MM.1S (cell line): Measurements from ENCODE around the gene VAV2.

ENCODE experiments used
- DNase-seq: peaks from one replicate; pipeline ENCODE4 v3.0.0-alpha.2; 2015
- H2AFZ ChIP-seq: fragments of 300-600 bp; sonication (generic); 2 replicates; pipeline ENCODE4 v1.6.0; 2016; ENCODE audit warnings: antibody characterized with exemption, low read length
- H3F3A ChIP-seq: fragments of 300-600 bp; sonication (generic); 2 replicates; pipeline ENCODE4 v1.6.1; 2016; ENCODE audit warnings: mild to moderate bottlenecking, antibody characterized with exemption, low read length, moderate library complexity, mixed read lengths; ENCODE audit not compliant: insufficient read depth
- H3K27ac ChIP-seq: fragments of 300-600 bp; sonication (generic); 2 replicates; pipeline ENCODE4 v1.5.1; 2016; ENCODE audit warnings: mild to moderate bottlenecking, low read length
- H3K27me3 ChIP-seq: fragments of 300-600 bp; sonication (generic); replicated peaks from 2 replicates; pipeline ENCODE4 v1.6.0; 2016; ENCODE audit warnings: low read length; ENCODE audit not compliant: insufficient read depth
- H3K36me3 ChIP-seq: fragments of 300-600 bp; sonication (generic); replicated peaks from 2 replicates; pipeline ENCODE4 v1.6.1; 2016; ENCODE audit warnings: mild to moderate bottlenecking, low read length, mixed read lengths; ENCODE audit not compliant: insufficient read depth
- H3K4me1 ChIP-seq: fragments of 300-600 bp; sonication (generic); 2 replicates; pipeline ENCODE4 v1.6.1; 2016; ENCODE audit warnings: low read length, mixed read lengths
- H3K4me2 ChIP-seq: fragments of 300-600 bp; sonication (generic); 2 replicates; pipeline ENCODE4 v1.6.0; 2016; ENCODE audit warnings: low read depth, low read length
- H3K4me3 ChIP-seq: fragments of 300-600 bp; sonication (generic); 2 replicates; pipeline ENCODE4 v1.5.1; 2016; ENCODE audit warnings: low read length, mixed read lengths
- H3K79me2 ChIP-seq: fragments of 300-600 bp; sonication (generic); 2 replicates; pipeline ENCODE4 v1.6.1; 2016; ENCODE audit warnings: mixed run types, low read length, mixed read lengths
- H3K9ac ChIP-seq: fragments of 300-600 bp; sonication (generic); 2 replicates; pipeline ENCODE4 v1.6.1; 2016; ENCODE audit warnings: low read length, mixed read lengths
- H3K9me2 ChIP-seq: fragments of 300-600 bp; sonication (generic); replicated peaks from 2 replicates; pipeline ENCODE4 v1.6.1; 2016; ENCODE audit warnings: mild to moderate bottlenecking, low read length, mixed read lengths; ENCODE audit not compliant: insufficient read depth
- H3K9me3 ChIP-seq: fragments of 300-600 bp; sonication (generic); replicated peaks from 2 replicates; pipeline ENCODE4 v1.6.1; 2016; ENCODE audit warnings: mild to moderate bottlenecking, low read length, mixed read lengths; ENCODE audit not compliant: insufficient read depth
- H4K20me1 ChIP-seq: fragments of 300-600 bp; sonication (generic); 2 replicates; pipeline ENCODE4 v1.6.1; 2016; ENCODE audit warnings: mild to moderate bottlenecking, low read length, moderate library complexity, mixed read lengths; ENCODE audit not compliant: insufficient read depth
- CTCF ChIP-seq: fragments of 300-600 bp; sonication (generic); IDR thresholded peaks from 2 replicates; pipeline ENCODE4 v1.5.1; 2016; ENCODE audit warnings: antibody characterized with exemption, low read length, mixed read lengths
- EZH2 ChIP-seq: fragments of 300-600 bp; sonication (generic); optimal IDR thresholded peaks from 2 replicates; pipeline ENCODE3; 2017; ENCODE audit warnings: low read depth, mild to moderate bottlenecking, antibody characterized with exemption, low read length, mixed read lengths
- EZH2phosphoT487 ChIP-seq: fragments of 300-600 bp; sonication (generic); IDR thresholded peaks from 2 replicates; pipeline ENCODE4 v1.6.1; 2018; ENCODE audit warnings: antibody characterized with exemption, low read length

Gene VAV2

GRCh38 chr9:133915534-133916158, 76.5 kb downstream of the VAV2 start:
- Histone ChIP-seq H3K4me3 (no peak overlapping the region), H3K27ac (no peak overlapping the region), H3K4me2 (no peak overlapping the region), H4K20me1 (no peaks in the 10 kb centered on the region), H2AFZ (no peak overlapping the region), H3K9me2 (no peaks in the 10 kb centered on the region), H3K9ac (no peak overlapping the region), H3K36me3 (no peaks in the 10 kb centered on the region), H3F3A (no peaks in the 10 kb centered on the region), H3K79me2 (no peaks in the 10 kb centered on the region), H3K9me3 (no peaks in the 10 kb centered on the region), H3K4me1 (no peaks in the 10 kb centered on the region), H3K27me3 (peaks cover 10% of the 10 kb centered on the region)
- TF ChIP-seq EZH2 = no peak
- TF ChIP-seq EZH2phosphoT487 = no peak
- TF ChIP-seq CTCF = no peak
- no peak for DNase-seq

GRCh38 chr9:133914442-133915342, 77.4 kb downstream of the VAV2 start:
- no peaks in the 10 kb centered on the region for H3F3A ChIP-seq
- H3K4me2 ChIP-seq = no peak overlapping the region
- H2AFZ ChIP-seq = no peak overlapping the region
- no peaks in the 10 kb centered on the region for H4K20me1 ChIP-seq
- H3K36me3 ChIP-seq = no peaks in the 10 kb centered on the region
- H3K4me1 ChIP-seq = no peaks in the 10 kb centered on the region
- H3K27ac ChIP-seq = no peak overlapping the region
- H3K79me2 ChIP-seq = no peaks in the 10 kb centered on the region
- no peak for DNase-seq
- TF ChIP-seq CTCF (no peak), EZH2 (no peak), EZH2phosphoT487 (no peak)
- H3K9ac ChIP-seq = no peak overlapping the region
- peaks cover 15% of the 10 kb centered on the region for H3K27me3 ChIP-seq
- H3K4me3 ChIP-seq = no peak overlapping the region
- H3K9me2 ChIP-seq = no peaks in the 10 kb centered on the region
- H3K9me3 ChIP-seq = no peaks in the 10 kb centered on the region

- H3K4me2 ChIP-seq = no peak overlapping the region
- H3K27me3 ChIP-seq = peaks cover 12% of the 10 kb centered on the region
- H3K36me3 ChIP-seq = no peaks in the 10 kb centered on the region
- no peaks in the 10 kb centered on the region for H4K20me1 ChIP-seq
- no peaks in the 10 kb centered on the region for H3K4me1 ChIP-seq
- H3K9me2 ChIP-seq = no peaks in the 10 kb centered on the region
- H3K27ac ChIP-seq = no peak overlapping the region
- no peak overlapping the region for H3K4me3 ChIP-seq
- no peak overlapping the region for H2AFZ ChIP-seq
- TF ChIP-seq EZH2 = no peak
- DNase-seq = no peak
- H3K79me2 ChIP-seq = no peaks in the 10 kb centered on the region
- no peaks in the 10 kb centered on the region for H3F3A ChIP-seq
- no peaks in the 10 kb centered on the region for H3K9me3 ChIP-seq
- no peak overlapping the region for H3K9ac ChIP-seq
Measured at GRCh38 chr9:133913571-133914369, 78.4 kb downstream of the VAV2 start.
